Measurements from ENCODE around the gene IRF5. TPM values are rescaled to one million over a fixed set of nuclear protein-coding genes. Genes with fewer than 3 reads are reported as not detected.
"Not testable (repeated sequence)": the region's sequence is repeated elsewhere in the genome, so short reads cannot be mapped to it uniquely, and the experiment has no call there.

The IRF5 gene
- total RNA-seq, 1 experiment from 2014 or later, result 1.2 TPM

DNA sequence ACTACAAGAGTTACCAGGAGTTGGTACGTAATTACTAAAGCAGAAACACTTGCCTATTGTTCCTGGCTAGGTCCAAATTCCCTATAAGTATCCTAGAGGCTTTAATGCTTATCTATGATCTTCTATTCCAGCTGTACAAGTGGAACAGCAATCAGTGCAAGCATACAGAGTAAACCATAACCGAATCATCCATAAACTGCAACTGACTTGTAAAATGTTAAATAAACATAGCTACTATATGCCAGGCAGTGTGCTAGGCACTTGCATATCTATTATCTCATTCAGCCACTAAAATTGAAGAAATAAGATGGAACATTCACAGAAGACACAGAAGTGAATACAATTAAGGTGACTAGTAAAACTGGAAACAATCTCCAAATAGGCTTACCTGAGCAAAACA is 55.7 kb downstream of the IRF5 start:
- intact Hi-C loops (cut with micrococcal nuclease; ENCODE audit: unreplicated experiment), result no loop called here
- BruUV-seq (replicated peaks), result no TSS peak
- Mint-ChIP-seq H3K36me3 (ENCODE audit: insufficient read depth, unreplicated experiment) (peaks cover 36% of the 10 kb centered on the region), H3K27me3 (ENCODE audit: insufficient read depth, unreplicated experiment) (no peaks in the 10 kb centered on the region), H3K9me3 (ENCODE audit: unreplicated experiment) (no peaks in the 10 kb centered on the region), H3K4me3 (ENCODE audit: unreplicated experiment) (no peak overlapping the region), H3K4me1 (ENCODE audit: low read depth, unreplicated experiment) (no peaks in the 10 kb centered on the region), H3K27ac (ENCODE audit: unreplicated experiment) (no peak overlapping the region)
- Histone ChIP-seq H3K27me3 (replicated peaks; ENCODE audit: control insufficient read depth, insufficient read depth, low read length) (no peaks in the 10 kb centered on the region), H3K9me3 (no peaks in the 10 kb centered on the region), H3K4me3 (ENCODE audit: low read depth, low read length) (no peak overlapping the region), H3K36me3 (ENCODE audit: control insufficient read depth, insufficient read depth, low read length) (no peaks in the 10 kb centered on the region), H3K4me1 (no peaks in the 10 kb centered on the region)
- TF ChIP-seq, protein P1, sequence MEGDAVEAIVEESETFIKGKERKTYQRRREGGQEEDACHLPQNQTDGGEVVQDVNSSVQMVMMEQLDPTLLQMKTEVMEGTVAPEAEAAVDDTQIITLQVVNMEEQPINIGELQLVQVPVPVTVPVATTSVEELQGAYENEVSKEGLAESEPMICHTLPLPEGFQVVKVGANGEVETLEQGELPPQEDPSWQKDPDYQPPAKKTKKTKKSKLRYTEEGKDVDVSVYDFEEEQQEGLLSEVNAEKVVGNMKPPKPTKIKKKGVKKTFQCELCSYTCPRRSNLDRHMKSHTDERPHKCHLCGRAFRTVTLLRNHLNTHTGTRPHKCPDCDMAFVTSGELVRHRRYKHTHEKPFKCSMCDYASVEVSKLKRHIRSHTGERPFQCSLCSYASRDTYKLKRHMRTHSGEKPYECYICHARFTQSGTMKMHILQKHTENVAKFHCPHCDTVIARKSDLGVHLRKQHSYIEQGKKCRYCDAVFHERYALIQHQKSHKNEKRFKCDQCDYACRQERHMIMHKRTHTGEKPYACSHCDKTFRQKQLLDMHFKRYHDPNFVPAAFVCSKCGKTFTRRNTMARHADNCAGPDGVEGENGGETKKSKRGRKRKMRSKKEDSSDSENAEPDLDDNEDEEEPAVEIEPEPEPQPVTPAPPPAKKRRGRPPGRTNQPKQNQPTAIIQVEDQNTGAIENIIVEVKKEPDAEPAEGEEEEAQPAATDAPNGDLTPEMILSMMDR (IDR thresholded peaks at IDR 0.05; ENCODE audit: insufficient read depth in 1 of 2, low read depth in 1 of 2, low read length in 1 of 2, severe bottlenecking in 1 of 2, unreplicated experiment in 1 of 2), result no peak
- no peak for DNase-seq
- ChIA-PET CTCF (no interaction called here), POLR2A (no interaction called here)

DNA sequence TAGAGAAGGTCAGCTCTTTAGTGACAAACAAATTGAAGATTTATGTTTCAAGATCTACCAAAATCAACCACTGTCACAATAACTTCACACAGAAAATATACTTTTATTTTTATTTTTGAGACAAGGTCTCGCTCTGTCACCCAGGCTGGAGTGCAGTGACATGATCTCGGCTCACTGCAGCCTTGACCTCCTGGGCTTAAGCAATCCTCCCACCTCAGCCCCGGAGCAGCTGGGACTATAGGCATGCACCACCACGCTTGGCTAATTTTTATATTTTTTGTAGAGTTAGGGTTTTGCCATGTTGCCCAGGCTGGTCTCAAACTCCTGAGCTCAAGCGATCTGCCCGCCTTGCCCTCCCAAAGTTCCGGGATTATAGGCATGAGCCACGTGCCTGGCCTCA is 56.8 kb downstream of the IRF5 start:
- H3K4me1 Mint-ChIP-seq (ENCODE audit: low read depth, unreplicated experiment); BruUV-seq (replicated peaks); POLR2A ChIA-PET; H3K4me3 Mint-ChIP-seq (ENCODE audit: unreplicated experiment); DNase-seq; H3K27ac Mint-ChIP-seq (ENCODE audit: unreplicated experiment); intact Hi-C loops (cut with micrococcal nuclease; ENCODE audit: unreplicated experiment); H3K27me3 Mint-ChIP-seq (ENCODE audit: insufficient read depth, unreplicated experiment); CTCF ChIA-PET; H3K9me3 ChIP-seq; H3K4me1 ChIP-seq; H3K4me3 ChIP-seq (ENCODE audit: low read depth, low read length); H3K27me3 ChIP-seq (replicated peaks; ENCODE audit: control insufficient read depth, insufficient read depth, low read length); H3K9me3 Mint-ChIP-seq (ENCODE audit: unreplicated experiment); H3K36me3 ChIP-seq (ENCODE audit: control insufficient read depth, insufficient read depth, low read length): not testable (repeated sequence)
- H3K36me3 Mint-ChIP-seq (ENCODE audit: insufficient read depth, unreplicated experiment), result peaks cover 41% of the 10 kb centered on the region

DNA sequence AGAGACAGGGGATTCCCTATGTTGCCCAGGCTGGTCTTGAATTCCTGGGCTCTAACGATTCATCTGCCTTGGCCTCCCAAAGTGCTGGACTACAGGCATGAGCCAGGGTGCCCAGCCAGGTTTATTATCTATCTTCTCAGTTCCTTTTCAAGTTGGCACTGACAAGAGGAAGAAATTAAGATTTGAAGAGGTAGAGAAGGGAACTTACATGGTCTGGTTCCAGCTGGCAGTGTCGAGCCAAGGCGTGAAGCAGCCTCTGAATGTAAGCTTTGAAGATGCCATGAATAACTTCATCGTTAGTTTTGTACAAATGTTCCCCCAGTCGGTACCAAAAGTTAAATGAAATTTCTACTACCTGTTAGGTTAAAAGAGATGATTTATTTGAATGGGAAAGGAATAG is 59.5 kb downstream of the IRF5 start:
- no peak for DNase-seq
- Mint-ChIP-seq H3K9me3 (ENCODE audit: unreplicated experiment) (no peaks in the 10 kb centered on the region), H3K4me3 (ENCODE audit: unreplicated experiment) (no peak overlapping the region), H3K4me1 (ENCODE audit: low read depth, unreplicated experiment) (no peaks in the 10 kb centered on the region), H3K27ac (ENCODE audit: unreplicated experiment) (no peak overlapping the region), H3K27me3 (ENCODE audit: insufficient read depth, unreplicated experiment) (no peaks in the 10 kb centered on the region), H3K36me3 (ENCODE audit: insufficient read depth, unreplicated experiment) (peaks cover 44% of the 10 kb centered on the region)
- H3K4me1 ChIP-seq, result no peaks in the 10 kb centered on the region
- BruUV-seq (replicated peaks), result no TSS peak
- TF ChIP-seq, protein P1 (IDR thresholded peaks at IDR 0.05; ENCODE audit: insufficient read depth in 1 of 2, low read depth in 1 of 2, low read length in 1 of 2, severe bottlenecking in 1 of 2, unreplicated experiment in 1 of 2), result no peak
- H3K27me3 ChIP-seq (replicated peaks; ENCODE audit: control insufficient read depth, insufficient read depth, low read length), result no peaks in the 10 kb centered on the region
- H3K9me3 ChIP-seq, result no peaks in the 10 kb centered on the region
- H3K36me3 ChIP-seq (ENCODE audit: control insufficient read depth, insufficient read depth, low read length), result peaks cover 1% of the 10 kb centered on the region; the same call in 1 of the 2 replicates
- CTCF ChIA-PET, result no interaction called here
- H3K4me3 ChIP-seq (ENCODE audit: low read depth, low read length), result no peak overlapping the region
- intact Hi-C loops (cut with micrococcal nuclease; ENCODE audit: unreplicated experiment), result no loop called here
- POLR2A ChIA-PET, result interaction anchor here (0.7 kb wide), 1 partner anchor 74 kb away, joined by 13 read pairs; no protein-coding TSS in a partner anchor

Other genes with a start within 250 kb of the IRF5 start
- 171 and 184 TPM in 2 replicates for gene CALU, start 198.6 kb upstream of the IRF5 start, total RNA-seq (2022)
- gene OPN1SW, start 162.1 kb upstream of the IRF5 start, total RNA-seq (2022), result not detected in 2 replicates
- gene CCDC136, start 146.0 kb upstream of the IRF5 start, total RNA-seq (2022), result 7.3 and 10.2 TPM in 2 replicates
- gene FLNC, start 107.5 kb upstream of the IRF5 start, total RNA-seq (2022), result 108 and 128 TPM in 2 replicates
- 162 and 168 TPM in 2 replicates for gene ATP6V1F, start 75.1 kb upstream of the IRF5 start, total RNA-seq (2022)
- gene KCP, start 27.2 kb upstream of the IRF5 start, total RNA-seq (2022), result 0.23 and 0.50 TPM in 2 replicates
- gene TNPO3, start 117.2 kb downstream of the IRF5 start, total RNA-seq (2022), result 56.5 and 59.8 TPM in 2 replicates
- 2.6 and 4.5 TPM in 2 replicates for gene TSPAN33, start 206.8 kb downstream of the IRF5 start, total RNA-seq (2022)

Measured in Caco-2 (cell line).